Smooth muscle cell (in vitro differentiated cells): ENCODE data around the gene P3H2. TPM values are rescaled to one million over a fixed set of nuclear protein-coding genes. Genes with fewer than 3 reads are reported as not detected.

Experiments
- DNase-seq: peaks from one replicate; lab custom pipeline; 2025; ENCODE audit not compliant: unreplicated experiment; lab: John Stamatoyannopoulos, UW
- H2AFZ ChIP-seq: fragments of 200-600 bp; sonication (generic); 2 replicates; pipeline ENCODE4 v1.6.0; 2016; ENCODE audit warnings: antibody characterized with exemption, low read depth, mild to moderate bottlenecking
- H3F3A ChIP-seq: fragments of 200-600 bp; sonication (generic); 2 replicates; pipeline ENCODE4 v1.6.0; 2017; ENCODE audit warnings: antibody characterized with exemption, low read depth
- H3K27ac ChIP-seq: fragments of 200-600 bp; sonication (generic); 2 replicates; pipeline ENCODE4 v1.5.1; 2016; ENCODE audit warnings: low read depth, mild to moderate bottlenecking
- H3K27me3 ChIP-seq: fragments of 200-600 bp; sonication (generic); 2 replicates; pipeline ENCODE4 v1.6.1; 2016; ENCODE audit warnings: low read depth, mild to moderate bottlenecking
- H3K36me3 ChIP-seq: fragments of 200-600 bp; sonication (generic); 2 replicates; pipeline ENCODE4 v1.5.1; 2016; ENCODE audit warnings: low read depth
- H3K4me1 ChIP-seq: fragments of 200-600 bp; sonication (generic); 2 replicates; pipeline ENCODE4 v1.5.1; 2016; ENCODE audit warnings: low read depth
- H3K4me2 ChIP-seq: fragments of 200-600 bp; sonication (generic); 2 replicates; pipeline ENCODE4 v1.6.0; 2016; ENCODE audit warnings: mild to moderate bottlenecking
- H3K4me3 ChIP-seq: fragments of 200-600 bp; sonication (generic); 2 replicates; pipeline ENCODE4 v1.5.1; 2016; ENCODE audit warnings: mild to moderate bottlenecking
- H3K79me2 ChIP-seq: fragments of 200-600 bp; sonication (generic); 2 replicates; pipeline ENCODE4 v1.6.0; 2016; ENCODE audit warnings: low read depth, mild to moderate bottlenecking
- H3K9ac ChIP-seq: fragments of 200-600 bp; sonication (generic); 2 replicates; pipeline ENCODE4 v1.6.0; 2016; ENCODE audit warnings: low read depth
- H3K9me3 ChIP-seq: fragments of 200-600 bp; sonication (generic); replicated peaks from 2 replicates; pipeline ENCODE4 v1.5.1; 2016; ENCODE audit warnings: low read depth
- H4K20me1 ChIP-seq: fragments of 200-600 bp; sonication (generic); 2 replicates; pipeline ENCODE4 v1.6.0; 2016; ENCODE audit warnings: low read depth
- WGBS: methylation state at CpG from one replicate; pipeline ENCODE4 v1.1.7; 2016; ENCODE audit warnings: low lambda C conversion rate; 5-methylcytosine and 5-hydroxymethylcytosine counted together
- polyA plus RNA-seq: library from polyadenylated mRNA; unstranded; fragments of >200 nt; fragmentation: Nextera tagmentation; extraction: Ambion mirVana; gene quantifications from 2 replicates; pipeline ENCODE4 v1.2.1, GENCODE V29; 2016
- total RNA-seq: library from RNA; depleted of rRNA; stranded (reverse); fragments of >200 nt; gene quantifications from 2 replicates; pipeline ENCODE4 v1.2.3, GENCODE V29; 2014
- TF ChIP-seq, protein P1 (sequence below): fragments of 200-600 bp; sonication (generic); IDR thresholded peaks from 2 replicates; pipeline ENCODE4 v1.5.1; 2017; ENCODE audit warnings: borderline replicate concordance, mild to moderate bottlenecking, antibody characterized with exemption; ENCODE audit not compliant: insufficient read depth, poor library complexity, severe bottlenecking

The P3H2 gene
- total and polyA plus RNA-seq, 2 experiments from 2014 or later = 6.5 to 27.3 TPM

DNA sequence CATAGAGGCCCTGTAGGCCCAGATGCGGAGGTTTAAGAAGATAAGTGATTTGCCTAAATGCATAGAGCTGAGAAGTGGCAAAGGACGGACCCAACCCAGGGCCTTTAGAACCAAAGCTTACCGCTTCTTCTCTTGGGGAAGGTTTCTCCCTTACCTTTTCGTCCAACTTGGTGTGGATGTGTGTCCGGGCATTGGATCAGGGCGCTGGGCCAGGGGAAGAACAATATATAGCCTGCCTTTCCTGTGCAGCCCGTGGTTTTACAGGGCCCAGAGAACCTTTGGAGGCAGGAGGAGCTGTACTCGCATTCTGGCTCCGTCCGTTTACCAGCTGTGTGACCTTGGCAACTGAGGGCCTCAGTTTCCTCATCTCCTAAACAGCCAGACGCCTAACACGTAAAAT is 686 bp upstream of the P3H2 start:
- H3K4me3 ChIP-seq = no peak overlapping the region
- H3K4me1 ChIP-seq = no peaks in the 10 kb centered on the region
- H3F3A ChIP-seq = peaks cover 3% of the 10 kb centered on the region
- H3K79me2 ChIP-seq = no peaks in the 10 kb centered on the region
- H3K36me3 ChIP-seq = no peaks in the 10 kb centered on the region
- H3K4me2 ChIP-seq = peak overlapping the region; percentile 89
- TF ChIP-seq, protein P1, sequence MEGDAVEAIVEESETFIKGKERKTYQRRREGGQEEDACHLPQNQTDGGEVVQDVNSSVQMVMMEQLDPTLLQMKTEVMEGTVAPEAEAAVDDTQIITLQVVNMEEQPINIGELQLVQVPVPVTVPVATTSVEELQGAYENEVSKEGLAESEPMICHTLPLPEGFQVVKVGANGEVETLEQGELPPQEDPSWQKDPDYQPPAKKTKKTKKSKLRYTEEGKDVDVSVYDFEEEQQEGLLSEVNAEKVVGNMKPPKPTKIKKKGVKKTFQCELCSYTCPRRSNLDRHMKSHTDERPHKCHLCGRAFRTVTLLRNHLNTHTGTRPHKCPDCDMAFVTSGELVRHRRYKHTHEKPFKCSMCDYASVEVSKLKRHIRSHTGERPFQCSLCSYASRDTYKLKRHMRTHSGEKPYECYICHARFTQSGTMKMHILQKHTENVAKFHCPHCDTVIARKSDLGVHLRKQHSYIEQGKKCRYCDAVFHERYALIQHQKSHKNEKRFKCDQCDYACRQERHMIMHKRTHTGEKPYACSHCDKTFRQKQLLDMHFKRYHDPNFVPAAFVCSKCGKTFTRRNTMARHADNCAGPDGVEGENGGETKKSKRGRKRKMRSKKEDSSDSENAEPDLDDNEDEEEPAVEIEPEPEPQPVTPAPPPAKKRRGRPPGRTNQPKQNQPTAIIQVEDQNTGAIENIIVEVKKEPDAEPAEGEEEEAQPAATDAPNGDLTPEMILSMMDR = no peak
- DNase-seq = no peak
- no peaks in the 10 kb centered on the region for H3K9me3 ChIP-seq
- no peak overlapping the region for H2AFZ ChIP-seq
- H3K27me3 ChIP-seq = peaks cover 10% of the 10 kb centered on the region
- no peaks in the 10 kb centered on the region for H4K20me1 ChIP-seq
- H3K9ac ChIP-seq = no peak overlapping the region
- WGBS = 93% methylated on average over 12 of the region's 12 CpGs
- H3K27ac ChIP-seq = no peak overlapping the region

DNA sequence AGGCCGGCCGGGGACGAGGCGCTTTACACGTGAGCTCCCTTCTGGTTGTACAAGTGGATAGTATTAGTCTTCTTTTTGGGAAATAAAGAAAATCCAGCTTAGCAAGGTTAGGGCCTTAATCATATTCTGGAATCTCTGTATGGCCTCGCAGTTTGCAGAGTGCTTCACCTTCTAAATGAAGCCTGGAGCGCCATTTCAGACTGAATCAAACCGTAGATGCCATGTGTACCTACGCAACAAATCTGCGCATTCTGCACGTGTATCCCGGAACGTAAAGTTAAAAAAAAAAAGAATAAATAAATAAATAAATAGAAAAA is 322 bp upstream of the P3H2 start:
- peaks cover 10% of the 10 kb centered on the region for H3K27me3 ChIP-seq
- 41% methylated on average over 13 of the region's 13 CpGs for WGBS
- H4K20me1 ChIP-seq = no peaks in the 10 kb centered on the region
- H3K27ac ChIP-seq = no peak overlapping the region
- TF ChIP-seq, protein P1 = no peak
- no peaks in the 10 kb centered on the region for H3K36me3 ChIP-seq
- peak overlapping the region; percentile 93 for H2AFZ ChIP-seq
- DNase-seq = no peak
- peak overlapping the region; percentile 89 for H3K4me2 ChIP-seq
- H3K9me3 ChIP-seq = no peaks in the 10 kb centered on the region
- H3K79me2 ChIP-seq = no peaks in the 10 kb centered on the region
- H3K4me3 ChIP-seq = peak overlapping the region; percentile 76
- peaks cover 3% of the 10 kb centered on the region for H3F3A ChIP-seq
- H3K4me1 ChIP-seq = no peaks in the 10 kb centered on the region
- peak overlapping the region; percentile 20 for H3K9ac ChIP-seq

DNA sequence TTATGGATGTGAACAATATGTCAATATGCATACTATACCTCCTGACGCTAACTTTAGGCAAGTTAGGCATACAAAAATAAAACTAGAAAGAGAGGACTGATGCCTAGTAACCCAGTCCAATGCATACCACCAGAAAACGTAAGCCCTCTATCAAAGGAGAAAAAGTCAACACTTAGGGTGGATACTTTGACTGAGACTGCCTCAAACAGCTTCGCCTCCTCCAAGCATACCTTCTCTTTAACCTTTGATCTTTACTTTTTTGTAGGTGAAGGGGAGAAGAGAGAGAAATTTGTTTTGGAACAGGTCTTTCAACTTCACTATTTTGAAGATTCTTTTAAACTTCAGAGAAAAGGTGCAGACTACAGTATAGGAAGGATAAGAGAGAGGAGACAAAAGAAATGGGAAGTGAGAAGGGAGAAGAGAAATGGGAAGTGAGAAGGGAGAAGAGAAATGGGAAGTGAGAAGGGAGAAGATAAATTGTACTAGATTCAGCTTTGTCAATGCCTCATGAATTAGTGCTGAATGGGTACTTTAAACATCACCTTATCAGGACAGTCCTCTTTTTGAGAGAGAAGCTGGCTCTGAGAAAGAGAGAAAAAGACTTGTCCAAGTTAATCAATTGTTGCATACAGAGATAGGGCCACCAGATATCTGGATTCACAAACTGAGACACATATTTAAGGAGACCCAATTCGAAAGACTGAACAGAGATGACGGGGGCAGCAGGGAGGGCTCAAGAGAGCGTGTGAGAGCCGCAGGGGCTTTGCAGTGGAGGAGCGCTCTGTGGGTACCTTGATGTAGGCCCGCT is 1.0 kb downstream of the P3H2 start:
- peak overlapping the region; percentile 76 for H3K4me3 ChIP-seq
- no peaks in the 10 kb centered on the region for H3K4me1 ChIP-seq
- H3K9me3 ChIP-seq = no peaks in the 10 kb centered on the region
- peaks cover 10% of the 10 kb centered on the region for H3K27me3 ChIP-seq
- H3K27ac ChIP-seq = no peak overlapping the region
- H4K20me1 ChIP-seq = no peaks in the 10 kb centered on the region
- no peaks in the 10 kb centered on the region for H3K36me3 ChIP-seq
- no peaks in the 10 kb centered on the region for H3K79me2 ChIP-seq
- DNase-seq = no peak
- H3K4me2 ChIP-seq = peak overlapping the region; percentile 89
- H3K9ac ChIP-seq = peak overlapping the region; percentile 20
- H2AFZ ChIP-seq = peak overlapping the region; percentile 93
- H3F3A ChIP-seq = peaks cover 3% of the 10 kb centered on the region
- TF ChIP-seq, protein P1 = no peak
- WGBS = 31% methylated on average over 9 of the region's 9 CpGs

DNA sequence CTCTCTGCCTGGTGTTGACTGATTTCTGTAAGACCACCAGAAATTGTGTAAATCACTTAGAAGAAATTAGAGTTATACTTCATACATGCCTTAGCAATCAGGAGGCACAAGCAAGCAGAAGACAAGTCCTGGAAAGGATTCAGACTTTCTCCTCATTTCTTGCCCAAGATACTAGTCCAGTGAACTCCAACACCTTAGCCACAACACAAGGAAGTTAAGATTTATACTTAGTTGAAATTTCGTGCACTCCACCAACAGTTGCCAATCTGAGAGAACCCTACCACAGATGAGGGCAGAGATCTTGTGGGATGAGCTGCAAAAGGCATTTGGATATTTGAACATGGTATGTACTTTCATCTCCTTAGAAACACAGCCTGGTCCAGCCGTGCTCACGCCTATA is 2.3 kb downstream of the P3H2 start:
- Histone ChIP-seq H4K20me1 (no peaks in the 10 kb centered on the region), H2AFZ (no peak overlapping the region), H3K27me3 (peaks cover 10% of the 10 kb centered on the region), H3K4me1 (no peaks in the 10 kb centered on the region), H3K9me3 (no peaks in the 10 kb centered on the region), H3K27ac (no peak overlapping the region), H3F3A (peaks cover 3% of the 10 kb centered on the region), H3K4me3 (no peak overlapping the region), H3K4me2 (no peak overlapping the region), H3K9ac (no peak overlapping the region), H3K79me2 (no peaks in the 10 kb centered on the region), H3K36me3 (no peaks in the 10 kb centered on the region)
- WGBS = 94% methylated on average over 3 of the region's 3 CpGs
- no peak for DNase-seq
- TF ChIP-seq, protein P1 = no peak
